CD14-positive monocyte (primary cell): ENCODE results near the gene COL25A1. TPM values are rescaled to one million over a fixed set of nuclear protein-coding genes. Genes with fewer than 3 reads are reported as not detected.

Experiments
- DNase-seq, 3 donors: peaks; one replicate each; pipeline ENCODE4 v3.0.0-alpha.2; 2011 to 2022
- H2AFZ ChIP-seq: 2 replicates; pipeline ENCODE4 v1.6.0; 2012; ENCODE audit warnings: mild to moderate bottlenecking, low read depth, low read length, inconsistent platforms; ENCODE audit not compliant: insufficient read depth, poor library complexity, severe bottlenecking
- H3K27ac ChIP-seq, 2 donors: 1 replicate in 1 of 2; 2 replicates in 1 of 2; pipeline ENCODE4 v1.5.1; 2012 to 2013; ENCODE audit warnings: low read length in 2 of 2, control low read depth in 1 of 2, inconsistent platforms in 1 of 2, low read depth in 1 of 2, mild to moderate bottlenecking in 1 of 2
- H3K27me3 ChIP-seq, 2 donors: one replicate each; pipeline versions ENCODE4 v1.6.0 to v1.6.1; 2011 to 2013; ENCODE audit warnings: low read length in 2 of 2; ENCODE audit not compliant: control insufficient read depth in 2 of 2, insufficient read depth in 2 of 2
- H3K36me3 ChIP-seq, 2 donors: replicated peaks in 1 of 2; 1 replicate in 1 of 2; 2 replicates in 1 of 2; pipeline versions ENCODE4 v1.5.1 to v1.6.1; 2012 to 2013; ENCODE audit warnings: low read length in 2 of 2, control low read depth in 1 of 2, inconsistent platforms in 1 of 2, mild to moderate bottlenecking in 1 of 2; ENCODE audit not compliant: insufficient read depth in 2 of 2, control insufficient read depth in 1 of 2
- H3K4me1 ChIP-seq, 2 donors: 1 replicate in 1 of 2; 2 replicates in 1 of 2; pipeline versions ENCODE4 v1.5.1 to v1.6.1; 2012 to 2013; ENCODE audit warnings: low read length in 2 of 2, control low read depth in 1 of 2, inconsistent platforms in 1 of 2, mild to moderate bottlenecking in 1 of 2, moderate library complexity in 1 of 2; ENCODE audit not compliant: insufficient read depth in 2 of 2, control insufficient read depth in 1 of 2
- H3K4me2 ChIP-seq: replicated peaks from 2 replicates; pipeline ENCODE3; 2012; ENCODE audit warnings: low read length, moderate library complexity, mild to moderate bottlenecking; ENCODE audit not compliant: poor library complexity, severe bottlenecking; ENCODE audit errors: extremely low read depth
- H3K4me3 ChIP-seq, 3 experiments: fragments of 200-600 bp in 1 of 3; sonication (generic) in 1 of 3; replicated peaks in 1 of 3; 1 replicate in 2 of 3; 2 replicates in 1 of 3; pipeline ENCODE4 v1.5.1; 2011 to 2013; ENCODE audit warnings: low read length in 3 of 3, mild to moderate bottlenecking in 3 of 3, control low read depth in 2 of 3, low read depth in 2 of 3, inconsistent platforms in 1 of 3, moderate library complexity in 1 of 3
- H3K79me2 ChIP-seq: 2 replicates; pipeline ENCODE4 v1.6.0; 2012; ENCODE audit warnings: mild to moderate bottlenecking, control low read depth, inconsistent platforms, low read length, moderate library complexity; ENCODE audit not compliant: insufficient read depth
- H3K9ac ChIP-seq: 2 replicates; pipeline ENCODE4 v1.6.0; 2017; ENCODE audit warnings: low read length, mild to moderate bottlenecking; ENCODE audit not compliant: insufficient read depth, poor library complexity, severe bottlenecking
- H3K9me3 ChIP-seq, 2 donors: replicated peaks in 1 of 2; 1 replicate in 1 of 2; 2 replicates in 1 of 2; pipeline versions ENCODE4 v1.5.1 to v1.6.1; 2012 to 2013; ENCODE audit warnings: low read length in 2 of 2, control low read depth in 1 of 2; ENCODE audit not compliant: control insufficient read depth in 1 of 2, insufficient read depth in 1 of 2
- H4K20me1 ChIP-seq: 2 replicates; pipeline ENCODE4 v1.6.0; 2012; ENCODE audit warnings: mild to moderate bottlenecking, low read length, control low read depth, moderate library complexity; ENCODE audit not compliant: insufficient read depth
- H3K27ac Mint-ChIP-seq, 7 donors: one replicate each; pipeline ENCODE4 v1.8.0; 2020; ENCODE audit warnings: mild to moderate bottlenecking in 7 of 7, mixed read lengths in 7 of 7, moderate library complexity in 6 of 7, inconsistent platforms in 2 of 7
- H3K27me3 Mint-ChIP-seq, 3 donors: one replicate each; pipeline ENCODE4 v1.8.0; 2021 to 2022; ENCODE audit warnings: low read depth in 3 of 3, mild to moderate bottlenecking in 3 of 3, mixed read lengths in 3 of 3, moderate library complexity in 3 of 3, inconsistent platforms in 1 of 3
- H3K36me3 Mint-ChIP-seq, 2 donors: one replicate each; pipeline ENCODE4 v1.8.0; 2020; ENCODE audit warnings: mixed read lengths in 2 of 2, inconsistent platforms in 1 of 2, mild to moderate bottlenecking in 1 of 2
- H3K4me1 Mint-ChIP-seq: one replicate; pipeline ENCODE4 v1.8.0; 2020; ENCODE audit warnings: mild to moderate bottlenecking, mixed read lengths
- H3K4me3 Mint-ChIP-seq, 2 donors: one replicate each; pipeline ENCODE4 v1.8.0; 2020; ENCODE audit warnings: mild to moderate bottlenecking in 2 of 2, mixed read lengths in 2 of 2, moderate library complexity in 1 of 2
- H3K9me3 Mint-ChIP-seq, 7 donors: one replicate each; pipeline ENCODE4 v1.8.0; 2020 to 2022; ENCODE audit warnings: mixed read lengths in 7 of 7, mild to moderate bottlenecking in 6 of 7, moderate library complexity in 6 of 7, inconsistent platforms in 2 of 7
- CTCF ChIP-seq: fragments of 200-600 bp; IDR thresholded peaks from one replicate; pipeline ENCODE4 v1.8.0; 2022; ENCODE audit warnings: antibody characterized with exemption, mild to moderate bottlenecking
- WGBS: methylation state at CpG from one replicate; pipeline ENCODE4 v1.1.5; 2013; ENCODE audit warnings: missing lambda C conversion rate; ENCODE audit not compliant: insufficient coverage; 5-methylcytosine and 5-hydroxymethylcytosine counted together
- intact Hi-C, 2 donors: fragments of 100-400 bp; cut with micrococcal nuclease; formaldehyde crosslinking; loops; one replicate each; pipeline versions ENCODE4 v1.15.0 to v1.15.1; 2023
- polyA plus RNA-seq, 3 donors: library from polyadenylated mRNA; depleted of rRNA in 1 of 3; unstranded in 2 of 3; stranded (reverse) in 1 of 3; fragments of 300-500 nt in 2 of 3; fragments of >200 nt in 1 of 3; fragmentation: Illumina TruSeq in 2 of 3; gene quantifications; 1 replicate in 2 of 3; 2 replicates in 1 of 3; pipeline ENCODE4 v1.2.3, GENCODE V29; 2012 to 2021

COL25A1 gene
- polyA plus RNA-seq, 3 donors, result not detected

GRCh38 chr4:108772402-108772801, 530.1 kb downstream of the COL25A1 start:
- Histone ChIP-seq H3K27me3 (peaks cover 0 to 5% of the 10 kb centered on the region in 2 donors), H3K79me2 (no peaks in the 10 kb centered on the region), H3K9me3 (no peaks in the 10 kb centered on the region), H3K4me3 (no peak overlapping the region), H3K4me2 (no peak overlapping the region), H4K20me1 (no peaks in the 10 kb centered on the region), H2AFZ (no peak overlapping the region), H3K4me1 (no peaks in the 10 kb centered on the region), H3K27ac (no peak overlapping the region), H3K9ac (no peak overlapping the region), H3K36me3 (no peaks in the 10 kb centered on the region)
- H3K4me3 Mint-ChIP-seq, result no peak overlapping the region
- H3K4me1 Mint-ChIP-seq, result no peaks in the 10 kb centered on the region
- H3K36me3 Mint-ChIP-seq, result no peaks in the 10 kb centered on the region
- TF ChIP-seq CTCF, result no peak
- DNase-seq, result no peak
- no peak overlapping the region for H3K27ac Mint-ChIP-seq
- H3K27me3 Mint-ChIP-seq, result peaks cover 18 to 28% (median 23%) of the 10 kb centered on the region in 3 donors
- 96% methylated on average over 7 of the region's 7 CpGs for WGBS
- H3K9me3 Mint-ChIP-seq, result peaks cover 0 to 4% (median 2%) of the 10 kb centered on the region in 7 donors
- intact Hi-C loops, result no loop called here

- intact Hi-C loops, result no loop called here
- Histone ChIP-seq H3K4me2 (no peak overlapping the region), H3K9me3 (no peaks in the 10 kb centered on the region), H2AFZ (no peak overlapping the region), H4K20me1 (no peaks in the 10 kb centered on the region), H3K27me3 (peaks cover 23 to 35% of the 10 kb centered on the region in 2 donors), H3K9ac (no peak overlapping the region), H3K36me3 (no peaks in the 10 kb centered on the region), H3K27ac (no peak overlapping the region), H3K4me3 (no peak overlapping the region), H3K79me2 (no peaks in the 10 kb centered on the region), H3K4me1 (peaks cover 2 to 9% of the 10 kb centered on the region in 2 donors)
- Mint-ChIP-seq H3K27me3 (peaks cover 33 to 51% (median 49%) of the 10 kb centered on the region in 3 donors), H3K9me3 (peaks cover 0 to 21% (median 17%) of the 10 kb centered on the region in 7 donors), H3K36me3 (peaks cover 0 to 6% of the 10 kb centered on the region in 2 donors), H3K4me3 (no peak overlapping the region), H3K27ac (no peak overlapping the region), H3K4me1 (peaks cover 13% of the 10 kb centered on the region)
- DNase-seq, result no peak
- TF ChIP-seq CTCF, result no peak
- 100% methylated on average over 1 of the region's 3 CpGs for WGBS
Measured at GRCh38 chr4:108766058-108766457, 536.4 kb downstream of the COL25A1 start.
